HG03558 (cell line): Measurements from ENCODE around the gene BPI.
"Not testable (repeated sequence)": the region's sequence is repeated elsewhere in the genome, so short reads cannot be mapped to it uniquely, and the experiment has no call there.

Source experiments
- ATAC-seq: cut with Tn5 transposase; IDR thresholded peaks from one replicate; pipeline ENCODE4 v1.9.1; 2021; ENCODE audit warnings: moderate number of reproducible peaks; ENCODE audit not compliant: unreplicated experiment; ENCODE audit errors: extremely low read depth

The BPI gene

DNA sequence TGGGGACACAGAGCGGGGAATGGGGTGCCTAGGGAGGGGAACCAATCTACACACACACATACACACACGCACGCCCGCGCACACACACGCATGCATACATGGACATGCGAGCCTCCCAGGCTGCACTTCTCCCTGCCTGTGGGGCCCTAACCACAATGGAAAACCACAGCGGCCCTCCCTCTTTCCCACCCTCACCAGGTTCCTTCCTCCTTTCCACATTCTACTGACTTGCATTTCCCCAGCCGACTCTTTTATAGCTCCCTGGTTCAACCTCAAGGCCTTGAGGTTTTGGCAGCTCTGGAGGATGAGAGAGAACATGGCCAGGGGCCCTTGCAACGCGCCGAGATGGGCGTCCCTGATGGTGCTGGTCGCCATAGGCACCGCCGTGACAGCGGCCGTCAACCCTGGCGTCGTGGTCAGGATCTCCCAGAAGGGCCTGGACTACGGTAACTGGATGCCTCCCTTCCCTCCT lies at the start of gene BPI:
Gene BPI (plus strand): TSS at position 249 of the 472 bp plus-strand sequence. CDS start 68 bp downstream, at position 317.
- ATAC-seq, result no peak

DNA sequence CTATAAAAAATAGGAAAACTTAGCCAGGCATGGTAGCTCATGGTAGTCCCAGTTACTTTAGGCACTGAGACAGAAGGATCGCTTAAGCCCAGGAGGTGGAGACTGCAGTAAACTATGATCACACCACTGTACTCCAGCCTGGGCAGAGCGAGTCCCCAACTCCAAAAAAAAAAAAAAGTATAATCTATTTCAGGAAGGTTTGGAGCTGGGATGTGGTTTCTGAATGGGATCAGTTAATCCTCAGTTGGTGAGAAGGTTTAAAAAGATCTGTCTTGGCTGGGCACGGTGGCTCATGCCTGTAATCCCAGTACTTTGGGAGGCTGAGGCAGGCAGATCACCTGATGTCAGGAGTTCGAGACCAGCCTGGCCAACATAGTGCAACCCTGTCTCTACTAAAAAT lies 49.3 kb upstream of the BPI start:
- ATAC-seq, result not testable (repeated sequence)

DNA sequence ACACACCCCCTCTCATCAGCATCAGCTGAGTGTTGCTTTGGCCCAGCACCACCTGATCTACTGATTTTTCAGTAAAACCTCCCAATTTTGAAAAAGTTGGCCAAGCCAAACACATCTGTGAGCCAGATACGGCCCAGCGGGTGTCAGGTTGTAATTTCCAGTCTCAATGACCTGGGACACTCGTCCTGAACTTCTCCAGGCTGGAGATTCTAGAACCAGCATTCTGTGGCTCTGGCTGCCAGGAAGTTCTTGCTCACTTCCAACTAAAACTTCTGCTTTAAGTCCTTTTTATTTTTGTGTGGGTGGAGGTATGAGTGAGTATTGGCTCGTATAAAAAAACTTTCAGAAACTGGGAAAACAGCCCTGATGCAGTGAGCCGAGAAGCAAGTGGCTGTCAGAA lies 48.6 kb upstream of the BPI start:
- no peak for ATAC-seq

DNA sequence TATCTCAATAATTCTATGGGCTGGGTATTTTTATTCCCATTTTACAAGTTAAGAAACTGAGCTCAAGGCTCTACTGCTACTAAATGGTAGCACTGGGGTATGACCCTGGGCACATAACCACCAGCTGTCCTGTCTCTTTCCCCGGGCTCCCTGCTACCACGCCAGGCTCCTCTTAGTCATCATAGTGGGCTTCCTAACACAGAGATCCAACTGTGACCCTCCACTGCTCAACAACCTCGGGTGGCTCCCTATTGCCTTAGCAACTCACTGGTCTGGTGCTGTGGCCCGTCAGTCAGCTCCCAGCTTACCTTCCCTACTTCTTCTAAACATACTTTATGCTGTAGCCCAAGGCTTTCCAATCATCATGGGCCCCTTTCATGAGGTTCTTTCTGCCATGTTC lies 47.9 kb upstream of the BPI start:
- no peak for ATAC-seq

DNA sequence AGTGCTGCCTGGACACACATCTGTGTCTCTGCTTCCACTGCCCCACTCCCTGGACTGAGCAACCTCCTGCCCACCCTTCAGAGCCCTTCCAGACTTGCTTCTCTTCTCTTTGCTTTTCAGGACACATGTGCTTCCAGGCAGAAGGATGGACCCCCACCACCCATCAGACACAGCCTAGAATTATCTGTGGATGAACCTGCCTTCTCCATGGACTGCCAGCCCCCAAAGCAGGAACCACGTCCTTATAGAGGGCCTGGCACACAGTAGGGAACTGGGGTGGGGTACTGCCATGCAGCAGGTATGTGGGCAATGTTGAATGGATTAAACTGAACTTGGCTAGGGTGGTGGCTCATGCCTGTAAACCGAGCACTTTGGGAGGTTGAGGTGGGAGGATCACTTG lies 47.0 kb upstream of the BPI start:
- no peak for ATAC-seq

DNA sequence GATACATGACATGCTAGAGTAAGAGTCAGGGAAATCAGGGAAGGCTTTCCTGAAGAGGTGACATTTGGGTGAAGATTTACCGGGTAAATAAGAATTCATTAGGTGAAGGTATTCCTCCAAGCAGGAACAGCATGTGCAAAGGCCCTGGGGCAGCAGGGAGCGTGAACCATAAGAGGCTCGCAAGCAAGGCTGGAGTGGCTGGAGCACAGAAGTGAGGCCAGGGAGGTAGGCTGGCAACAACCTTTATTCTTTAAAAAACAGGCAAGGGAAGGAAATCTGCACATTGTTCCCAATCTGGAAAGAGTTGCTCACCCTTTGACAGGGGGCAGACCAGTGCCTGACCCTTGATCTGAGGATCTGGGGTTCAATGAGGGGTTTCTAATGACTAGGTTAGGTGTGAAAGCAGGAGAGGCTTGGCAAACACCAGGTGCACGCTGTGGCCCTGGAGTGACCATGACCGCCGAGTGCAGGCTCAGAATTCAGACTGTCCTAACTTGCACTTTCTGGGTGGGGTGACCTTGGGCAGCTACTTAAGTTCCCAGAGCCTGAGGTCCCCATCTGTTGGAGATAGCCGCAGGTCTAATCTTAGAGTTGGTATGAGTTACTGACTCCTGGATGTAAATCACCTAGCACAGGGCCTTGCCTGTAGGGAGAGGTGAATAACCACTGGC lies 45.3 kb upstream of the BPI start:
- ATAC-seq, result no peak

DNA sequence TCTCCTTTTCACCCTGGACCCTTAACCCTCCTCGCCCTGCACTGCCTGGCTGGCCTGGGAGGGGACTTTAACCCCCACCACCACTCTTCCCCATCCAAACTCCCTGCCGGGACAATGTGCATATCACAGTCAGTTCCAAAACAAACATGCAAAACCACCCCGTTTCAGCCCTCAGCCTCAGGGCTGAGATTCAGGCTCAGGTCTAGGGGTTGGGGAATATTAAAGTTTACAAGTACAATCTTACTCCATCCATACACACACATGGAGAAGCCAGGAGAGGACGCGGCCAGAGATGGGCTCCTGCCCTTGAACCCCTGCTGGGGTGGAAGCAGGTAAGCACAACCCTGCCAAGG lies 44.0 kb upstream of the BPI start:
- ATAC-seq, result no peak

DNA sequence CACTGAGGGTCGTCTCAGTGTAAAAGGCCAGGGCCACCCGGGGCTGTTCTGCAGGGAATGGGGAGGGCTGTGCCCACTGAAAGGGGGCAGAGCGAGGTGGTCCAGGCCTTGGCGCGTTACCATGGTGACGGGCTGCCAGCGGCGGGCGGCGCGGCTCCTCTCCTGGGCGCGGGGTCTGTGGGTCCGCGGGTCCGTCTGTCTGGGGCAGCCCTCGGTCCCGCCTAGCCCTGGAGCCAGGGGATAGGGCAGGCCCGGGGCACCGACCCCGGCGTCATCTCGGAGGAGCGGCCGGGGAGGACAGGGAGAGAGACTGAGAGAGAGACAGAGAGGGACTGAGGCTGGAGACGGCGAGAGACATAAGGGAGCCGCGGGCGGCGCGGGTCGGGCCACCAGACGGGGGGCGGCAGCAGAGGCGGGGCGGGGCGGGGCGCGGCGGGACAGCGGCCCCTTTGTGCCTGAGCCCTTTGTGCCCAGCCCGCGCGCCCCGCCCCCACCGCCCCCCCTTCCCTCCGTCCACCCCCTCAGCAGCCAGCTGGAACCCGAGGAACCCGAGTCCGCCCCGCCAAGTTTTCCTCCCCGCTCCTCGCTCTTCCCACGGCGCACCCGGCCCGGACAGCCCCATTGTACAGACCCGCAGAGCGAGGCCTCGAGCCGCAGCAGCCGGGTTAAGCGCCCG lies 43.4 kb upstream of the BPI start, which contains the start of gene KIAA1755:
Gene KIAA1755 (minus strand): TSS at position 358 of the 676 bp plus-strand sequence. CDS start 235 bp downstream, at position 123.
- ATAC-seq, result no peak

DNA sequence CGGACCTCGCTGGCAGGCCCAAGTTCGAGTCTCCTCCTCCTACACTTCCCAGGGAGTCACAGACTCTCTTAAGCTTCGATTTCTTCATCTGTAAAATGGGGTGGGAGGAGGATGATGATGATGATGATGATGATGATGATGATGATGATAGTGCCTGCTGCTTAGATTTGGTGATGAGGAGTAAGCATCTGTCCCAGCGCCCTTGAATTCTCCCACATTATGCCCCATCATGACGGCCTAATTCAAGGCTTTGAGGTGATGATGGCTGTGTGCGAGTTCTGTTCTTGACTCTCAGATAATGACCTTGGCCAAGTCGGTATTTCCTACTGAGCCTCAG lies 42.9 kb upstream of the BPI start:
- ATAC-seq, result no peak

DNA sequence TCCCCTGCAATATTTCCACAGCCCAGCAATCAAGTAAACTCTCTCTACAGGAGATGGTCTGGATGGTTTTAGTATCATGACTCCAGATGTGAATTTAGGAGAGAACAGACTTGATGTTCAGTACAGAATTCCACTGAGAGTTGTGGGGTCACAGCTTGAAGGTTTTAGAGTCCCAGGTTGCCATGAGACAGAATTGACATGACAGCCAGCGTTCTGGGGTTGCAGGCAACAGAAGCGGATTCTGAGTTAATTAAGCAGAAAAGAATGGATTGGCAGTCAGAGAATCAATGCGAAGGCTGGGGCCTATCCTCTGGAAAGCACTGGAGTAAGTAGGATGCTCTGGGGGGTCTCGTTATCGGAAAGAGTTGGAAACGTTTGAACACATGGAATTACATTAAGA lies 41.0 kb upstream of the BPI start:
- ATAC-seq, result no peak

DNA sequence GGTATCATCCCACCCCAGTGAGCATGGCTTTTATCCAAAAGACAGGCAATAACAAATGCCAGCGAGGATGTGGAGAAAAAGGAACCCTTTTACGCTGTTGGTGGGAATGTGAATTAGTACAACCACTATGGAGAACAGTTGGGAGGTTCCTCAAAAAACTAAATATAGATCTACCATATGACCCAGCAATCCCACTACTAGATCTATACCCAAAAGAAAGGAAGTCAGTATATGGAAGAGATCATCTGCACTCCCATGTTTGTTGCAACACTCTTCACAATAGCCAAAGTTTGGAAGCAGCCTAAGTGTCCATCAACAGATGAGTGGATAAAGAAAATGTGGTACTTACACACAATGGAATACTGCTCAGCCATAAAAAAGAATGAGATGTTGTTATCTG lies 37.5 kb upstream of the BPI start:
- ATAC-seq, result no peak

DNA sequence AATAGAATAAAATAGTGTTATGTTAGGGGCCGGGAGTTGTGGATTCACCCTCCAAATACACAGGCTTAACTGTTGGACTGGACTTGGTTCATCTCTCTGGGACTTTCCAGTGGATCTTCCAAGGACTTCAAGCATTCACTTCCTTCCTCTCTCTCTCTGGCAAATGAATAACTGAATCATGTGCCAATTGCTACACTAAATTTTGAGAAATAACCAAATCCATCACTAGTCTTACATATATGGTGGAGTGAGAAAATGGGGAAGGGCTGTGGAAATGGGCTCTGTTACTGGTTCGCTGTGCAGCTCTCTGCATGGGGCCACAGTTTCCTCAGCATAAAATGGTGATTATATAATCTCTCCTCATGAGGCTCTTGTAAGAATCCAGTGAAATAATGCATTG lies 36.7 kb upstream of the BPI start:
- no peak for ATAC-seq

DNA sequence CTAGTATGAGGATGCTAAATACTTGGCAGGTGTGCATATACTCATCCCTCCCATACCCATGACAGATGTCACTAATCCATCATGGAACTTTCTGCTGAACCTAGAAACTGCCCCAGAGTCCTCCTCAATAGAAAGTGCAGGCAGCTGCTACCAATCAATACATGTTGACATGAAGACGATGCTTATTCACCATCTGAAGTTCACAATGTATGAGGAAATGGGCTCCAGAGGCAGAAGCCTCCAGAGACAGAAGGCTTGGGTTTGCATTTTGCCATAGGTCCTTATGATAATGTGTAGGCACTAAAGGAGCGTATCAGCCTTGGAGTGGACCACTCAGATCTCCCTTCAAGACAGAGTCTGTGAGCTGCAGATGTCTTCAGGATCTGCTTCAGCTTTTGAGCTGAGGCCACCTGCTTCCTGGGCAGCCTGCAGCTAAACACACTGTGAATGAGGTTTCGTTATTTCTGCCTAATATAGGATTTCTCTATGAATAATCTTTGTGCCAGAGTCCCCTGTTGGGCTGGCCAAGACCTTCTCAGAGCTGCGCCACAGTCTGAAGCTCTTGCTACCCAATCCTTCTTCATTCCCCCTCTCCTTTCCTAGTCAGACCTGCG lies 35.9 kb upstream of the BPI start:
- ATAC-seq, result no peak

DNA sequence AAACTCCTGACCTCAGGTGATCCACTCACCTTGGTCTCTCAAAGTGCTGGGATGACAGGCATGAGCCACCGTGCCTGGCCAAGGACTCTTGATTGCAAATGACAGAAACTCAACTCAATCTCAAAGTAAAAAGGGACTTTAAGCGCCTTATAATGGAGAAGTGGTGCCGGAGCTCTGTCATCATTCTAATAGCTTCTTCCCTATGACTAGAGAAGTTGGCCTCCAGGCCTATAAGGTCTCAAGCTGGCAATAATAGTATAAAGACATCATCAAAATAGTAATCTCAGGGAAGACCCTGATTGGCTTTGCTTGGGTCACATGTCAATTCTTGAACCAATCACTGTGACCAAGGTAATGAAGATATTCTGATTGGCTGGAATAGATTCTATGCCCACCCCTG lies 34.9 kb upstream of the BPI start:
- ATAC-seq, result no peak

DNA sequence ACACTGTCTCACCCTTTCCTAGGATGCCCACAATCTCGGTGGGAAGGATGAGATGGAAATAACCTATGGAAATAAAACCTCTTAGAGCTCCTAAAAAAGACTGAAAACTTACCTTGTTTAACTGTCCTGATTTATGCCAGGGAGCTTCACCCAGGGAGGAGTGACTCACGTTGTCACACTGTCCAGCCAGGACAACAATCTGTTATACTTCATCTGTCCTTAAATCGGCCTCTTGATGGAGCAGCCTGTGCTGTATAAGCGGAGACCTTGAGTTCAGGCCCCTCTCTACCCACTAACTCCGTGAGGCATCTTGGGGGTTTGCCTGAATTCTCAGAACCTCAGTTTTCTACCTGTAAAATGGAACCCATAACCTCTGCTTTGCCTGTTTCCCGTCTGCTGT lies 34.2 kb upstream of the BPI start:
- ATAC-seq, result no peak

DNA sequence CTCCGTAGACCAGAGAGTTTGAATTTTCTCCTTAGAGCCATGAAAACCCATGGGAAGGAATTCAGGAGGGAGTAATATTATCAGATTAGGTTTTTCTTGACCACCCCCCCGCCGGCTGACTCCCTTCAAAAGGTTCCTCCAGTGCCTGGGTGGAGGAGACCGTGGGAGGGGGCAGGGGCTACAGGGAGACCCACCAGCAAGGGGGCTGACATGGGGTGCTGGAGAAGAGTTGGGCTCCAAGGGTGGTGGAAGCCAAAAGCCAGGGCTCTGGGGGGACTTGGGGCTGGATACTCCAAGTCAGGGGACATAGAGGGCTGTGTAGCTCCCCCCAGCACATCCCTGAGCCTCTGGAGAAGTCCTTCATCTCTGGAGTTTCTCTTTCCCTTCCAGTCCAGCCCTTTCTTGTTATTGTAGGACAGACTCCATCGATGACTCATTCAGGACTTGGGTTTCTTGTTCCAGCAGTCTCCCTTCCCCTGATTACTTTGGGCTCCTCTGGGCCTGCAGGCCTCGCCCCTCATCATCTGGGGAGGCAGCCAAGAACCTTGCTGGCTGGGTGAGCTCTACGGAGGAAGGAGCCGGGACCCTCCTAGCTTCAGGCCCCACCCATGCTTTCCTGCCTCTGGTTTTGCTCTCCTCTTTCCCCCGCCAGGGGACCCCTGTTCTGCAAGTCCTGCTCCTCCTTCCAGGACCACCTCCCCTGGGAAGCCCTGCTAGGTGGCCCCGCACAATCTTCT lies 32.9 kb upstream of the BPI start:
- ATAC-seq, result no peak

DNA sequence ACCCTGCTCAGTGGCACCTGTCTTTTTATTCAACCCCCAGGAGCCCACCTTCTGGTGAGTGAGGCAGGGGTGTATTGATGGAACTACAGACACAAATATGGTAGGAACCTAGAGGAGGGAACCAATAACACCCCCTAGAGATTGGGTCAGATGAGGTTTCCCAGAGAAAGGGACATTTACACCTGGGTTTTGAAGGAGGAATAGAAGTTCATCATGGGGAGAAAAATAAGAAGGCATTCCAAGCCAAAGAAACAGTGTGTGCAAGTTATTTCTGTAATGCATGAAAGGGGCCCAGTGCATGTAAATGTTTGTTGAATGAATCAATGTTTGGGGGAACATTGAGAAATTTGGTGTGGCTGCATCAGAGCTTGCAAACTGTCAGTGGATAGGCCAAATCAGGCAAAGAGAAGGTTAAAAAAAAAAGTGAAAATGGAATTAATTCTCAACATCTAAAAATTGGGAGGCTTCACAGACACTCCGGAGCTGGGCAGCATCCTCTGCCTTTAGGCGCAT lies 32.3 kb upstream of the BPI start:
- ATAC-seq, result no peak

DNA sequence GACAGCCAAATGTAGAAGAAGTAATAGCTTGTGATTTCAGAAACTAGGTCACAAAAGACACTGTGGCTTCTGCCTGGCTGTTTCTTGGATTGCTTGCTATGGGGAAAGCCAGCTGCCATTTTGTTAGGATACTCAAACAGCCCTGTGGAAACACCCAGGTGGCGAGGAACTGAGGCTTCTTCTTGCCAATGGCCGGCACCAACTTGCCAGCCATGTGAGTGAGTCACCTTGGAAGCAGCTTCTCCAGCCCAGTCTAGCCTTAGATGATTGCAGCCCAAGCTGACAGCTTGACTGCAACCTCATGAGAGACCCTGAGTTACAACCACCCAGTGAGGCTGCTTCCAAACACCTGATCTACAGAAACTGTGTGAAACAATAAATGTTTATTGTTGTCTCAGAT lies 31.6 kb upstream of the BPI start:
- ATAC-seq, result no peak

DNA sequence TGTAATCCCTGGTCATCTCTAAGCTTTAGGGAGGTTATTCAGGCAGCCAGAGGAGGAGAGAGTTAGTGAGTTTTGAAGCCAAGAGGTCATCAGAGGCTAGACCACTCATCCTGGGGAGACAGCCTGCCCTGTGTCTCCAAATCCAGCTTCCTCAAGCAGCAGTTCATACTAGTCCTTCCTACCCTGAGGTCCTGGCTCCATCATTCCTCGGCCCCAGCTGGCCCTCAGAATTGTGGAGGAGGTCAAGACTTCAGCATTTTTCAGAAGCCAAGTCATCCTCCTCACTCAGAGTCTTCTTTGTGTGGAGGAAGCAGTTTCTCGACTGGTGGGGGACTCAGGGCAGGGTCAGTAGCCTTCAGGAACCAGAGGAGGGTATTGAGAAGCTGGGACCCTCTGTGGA lies 31.0 kb upstream of the BPI start:
- no peak for ATAC-seq

DNA sequence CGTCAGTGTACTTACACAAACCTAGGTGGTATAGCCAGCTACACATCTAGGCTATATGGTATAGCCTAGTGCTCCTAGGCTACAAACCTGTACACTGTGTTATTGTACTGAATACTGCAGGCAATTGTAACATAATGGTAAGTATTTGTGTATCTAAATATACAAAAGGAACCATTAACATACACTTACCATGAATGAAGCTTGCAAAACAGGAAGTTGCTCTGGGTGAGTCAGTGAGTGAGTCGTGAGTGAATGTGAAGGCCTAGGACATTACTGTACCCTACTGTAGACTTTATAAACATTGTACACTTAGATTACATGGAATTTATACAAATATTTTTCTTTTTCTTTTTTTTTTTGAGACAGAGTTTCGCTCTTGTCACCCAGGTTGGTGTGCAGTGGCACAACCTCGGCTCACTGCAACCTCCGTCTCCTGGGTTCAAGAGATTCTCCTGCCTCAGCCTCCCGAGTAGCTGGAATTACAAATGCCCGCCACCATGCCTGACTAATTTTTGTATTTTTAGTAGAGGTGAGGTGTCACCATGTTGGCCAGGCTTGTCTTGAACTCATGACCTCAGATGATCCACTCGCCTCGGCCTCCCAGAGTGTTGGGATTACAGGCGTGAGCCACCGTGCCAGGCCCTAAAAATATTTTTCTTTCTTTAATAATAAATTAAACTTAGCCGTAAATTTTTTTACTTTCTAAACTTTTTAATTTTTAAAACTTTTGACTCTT lies 28.0 kb upstream of the BPI start:
- no peak for ATAC-seq
